Gastroesophageal sphincter (tissue), 4 donors: Measurements from ENCODE around the gene LYSMD2. TPM values are rescaled to one million over a fixed set of nuclear protein-coding genes. Genes with fewer than 3 reads are reported as not detected.

Experiments used
- ATAC-seq: fragments of 150-250 bp; one replicate; pipeline ENCODE4 v1.9.1; 2016; ENCODE audit warnings: mild to moderate bottlenecking, moderate library complexity
- H3K27ac ChIP-seq, 4 donors: fragments of 200-600 bp; sonication (generic) in 3 of 4; 1 replicate in 3 of 4; 2 replicates in 1 of 4; pipeline ENCODE4 v1.5.1; 2016 to 2019
- H3K27me3 ChIP-seq: fragments of 200-600 bp; sonication (generic); one replicate; pipeline ENCODE4 v1.5.1; 2019
- H3K36me3 ChIP-seq, 2 donors: fragments of 200-600 bp; sonication (generic); one replicate each; pipeline ENCODE4 v1.5.1; 2019; ENCODE audit warnings: control low read depth in 1 of 2
- H3K4me1 ChIP-seq, 3 donors: fragments of 200-600 bp; sonication (generic); 1 replicate in 2 of 3; 2 replicates in 1 of 3; pipeline ENCODE4 v1.5.1; 2016 to 2019; ENCODE audit warnings: control low read depth in 2 of 3
- H3K4me3 ChIP-seq, 2 donors: fragments of 200-600 bp; sonication (generic); one replicate each; pipeline ENCODE4 v1.5.1; 2019; ENCODE audit warnings: mild to moderate bottlenecking in 1 of 2, moderate library complexity in 1 of 2
- H3K9me3 ChIP-seq, 3 donors: fragments of 200-600 bp; sonication (generic); one replicate each; pipeline ENCODE4 v1.5.1; 2017 to 2019; ENCODE audit warnings: control low read depth in 2 of 3
- CTCF ChIP-seq, 4 experiments: fragments of 200-600 bp in 2 of 4; fragments of 450-650 bp in 2 of 4; sonication (generic) in 1 of 4; IDR thresholded peaks; one replicate each; pipeline ENCODE4 v1.5.1; 2017 to 2019; ENCODE audit warnings: antibody characterized with exemption in 4 of 4, mild to moderate bottlenecking in 2 of 4, moderate library complexity in 2 of 4
- EP300 ChIP-seq: sonication (generic); formaldehyde crosslinking; IDR thresholded peaks from one replicate; pipeline ENCODE4 v1.6.1; 2017; ENCODE audit warnings: antibody characterized with exemption, mild to moderate bottlenecking
- POLR2A ChIP-seq, 2 donors: fragments of 450-650 bp; IDR thresholded peaks; one replicate each; pipeline ENCODE4 v1.6.1; 2017; ENCODE audit warnings: antibody characterized with exemption in 2 of 2, mild to moderate bottlenecking in 2 of 2, moderate library complexity in 1 of 2
- POLR2AphosphoS5 ChIP-seq: sonication (generic); formaldehyde crosslinking; IDR thresholded peaks from one replicate; pipeline ENCODE4 v1.6.1; 2017; ENCODE audit warnings: antibody characterized with exemption
- WGBS, 2 donors: methylation state at CpG; one replicate each; pipeline ENCODE4 v1.1.5; 2018; ENCODE audit warnings: low coverage in 1 of 2; 5-methylcytosine and 5-hydroxymethylcytosine counted together
- total RNA-seq, 4 donors: library from RNA; depleted of rRNA; stranded (reverse); fragments of >200 nt; gene quantifications; one replicate each; pipeline ENCODE4 v1.1.0, GENCODE V29; 2016

LYSMD2 gene
- total RNA-seq, 4 donors from 2014 or later: 8.9 to 27.9 (median 14.0) TPM

DNA sequence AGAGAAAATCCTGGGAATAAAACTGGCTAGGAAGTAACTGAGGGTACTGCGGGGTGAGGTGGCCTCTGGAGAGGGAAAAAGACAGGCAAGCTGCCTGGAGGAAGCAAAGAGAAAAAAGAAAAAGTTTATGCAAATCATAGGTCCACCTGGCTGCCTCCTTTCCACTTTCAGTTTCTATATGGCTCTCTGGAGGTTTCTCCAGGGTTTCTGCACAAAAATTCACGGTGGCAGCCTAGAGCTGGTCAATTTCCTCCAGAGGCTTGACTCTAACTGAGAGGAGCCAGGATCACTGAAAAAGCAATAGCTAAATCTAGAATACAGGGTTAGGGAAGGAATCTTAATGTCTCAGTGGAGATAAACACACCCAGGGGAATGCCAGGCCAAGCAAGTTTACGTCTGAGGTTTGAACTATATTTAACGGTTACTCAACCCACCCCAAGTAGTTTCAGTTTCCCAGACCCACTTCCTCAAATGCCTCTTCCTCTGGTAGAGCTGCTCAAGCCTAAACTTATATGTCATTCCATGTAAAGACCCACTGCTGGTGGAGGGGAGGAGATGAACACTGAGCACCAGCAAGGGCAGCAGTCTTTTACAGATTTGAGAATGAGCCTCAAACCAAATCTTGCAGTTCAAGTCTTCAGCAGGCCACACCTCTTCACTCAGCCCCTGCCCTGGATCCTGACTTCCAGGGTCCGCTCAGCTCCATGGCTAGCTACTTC lies 5.7 kb downstream of the LYSMD2 start:
- no peak for TF ChIP-seq POLR2A (IDR thresholded peaks at IDR 0.05)
- TF ChIP-seq EP300: no peak
- TF ChIP-seq CTCF (IDR thresholded peaks at IDR 0.05): no peak
- peak; percentile 33 for TF ChIP-seq POLR2AphosphoS5
- Histone ChIP-seq H3K4me1 (peaks cover 3 to 49% (median 21%) of the 10 kb centered on the region in 3 donors), H3K27ac (peak overlapping the region; percentile 71 to 76 (median 74)), H3K4me3 (peak overlapping the region; percentile 22 to 26), H3K27me3 (no peaks in the 10 kb centered on the region), H3K9me3 (no peaks in the 10 kb centered on the region), H3K36me3 (no peaks in the 10 kb centered on the region)
- WGBS, 2 donors: 11 to 38% methylated on average over 4 to 5 of the region's 5 CpGs
- ATAC-seq: peak; percentile 57

DNA sequence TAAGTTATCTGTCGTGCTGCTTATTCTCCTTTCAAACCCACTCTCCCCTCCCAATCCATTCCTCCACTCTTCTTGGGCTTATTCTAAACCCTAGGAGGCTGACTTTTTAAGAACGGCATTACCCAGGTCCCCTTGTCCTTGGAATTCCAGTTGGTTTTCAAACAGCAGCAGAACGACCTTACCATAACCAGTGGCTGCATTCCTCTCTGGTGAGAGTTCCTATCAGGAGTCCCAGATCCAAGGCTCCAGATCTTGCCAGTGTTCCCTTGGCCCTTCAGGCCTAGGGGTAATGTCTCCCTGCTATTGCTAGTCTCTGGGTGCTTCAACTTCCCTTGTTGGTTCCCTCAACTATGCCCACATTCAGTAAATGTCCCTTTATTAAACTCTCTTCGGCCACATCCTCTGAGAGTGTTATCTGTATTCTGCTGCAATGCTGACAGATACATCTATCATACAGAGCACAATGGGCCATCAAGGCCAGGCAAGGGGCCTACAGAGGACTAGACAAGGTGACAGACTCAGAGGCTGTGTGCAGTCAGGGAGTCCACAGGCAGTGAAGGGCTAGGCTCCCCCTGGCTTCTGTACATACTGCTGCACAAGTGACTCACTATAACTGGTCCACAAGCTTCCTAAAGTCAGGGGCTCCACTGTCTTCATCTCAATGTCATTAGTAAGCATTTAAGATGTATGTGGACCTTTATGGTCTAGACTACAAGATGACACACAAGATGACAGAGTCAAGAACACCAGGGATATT lies 10.1 kb downstream of the LYSMD2 start:
- no peak overlapping the region for H3K4me3 ChIP-seq
- peaks cover 5 to 53% (median 18%) of the 10 kb centered on the region in 3 donors for H3K4me1 ChIP-seq
- no peaks in the 10 kb centered on the region for H3K27me3 ChIP-seq
- H3K27ac ChIP-seq: peak overlapping the region in 3 of 4 donors; percentile 5 to 35 (median 24)
- peak in 1 of 4 experiments; percentile 12 for TF ChIP-seq CTCF (IDR thresholded peaks at IDR 0.05)
- no peak for TF ChIP-seq POLR2A (IDR thresholded peaks at IDR 0.05)
- no peak for ATAC-seq
- H3K9me3 ChIP-seq: no peaks in the 10 kb centered on the region
- peaks cover 0 to 15% of the 10 kb centered on the region in 2 donors for H3K36me3 ChIP-seq
- 67 to 78% methylated on average over 4 of the region's 4 CpGs for WGBS, 2 donors

DNA sequence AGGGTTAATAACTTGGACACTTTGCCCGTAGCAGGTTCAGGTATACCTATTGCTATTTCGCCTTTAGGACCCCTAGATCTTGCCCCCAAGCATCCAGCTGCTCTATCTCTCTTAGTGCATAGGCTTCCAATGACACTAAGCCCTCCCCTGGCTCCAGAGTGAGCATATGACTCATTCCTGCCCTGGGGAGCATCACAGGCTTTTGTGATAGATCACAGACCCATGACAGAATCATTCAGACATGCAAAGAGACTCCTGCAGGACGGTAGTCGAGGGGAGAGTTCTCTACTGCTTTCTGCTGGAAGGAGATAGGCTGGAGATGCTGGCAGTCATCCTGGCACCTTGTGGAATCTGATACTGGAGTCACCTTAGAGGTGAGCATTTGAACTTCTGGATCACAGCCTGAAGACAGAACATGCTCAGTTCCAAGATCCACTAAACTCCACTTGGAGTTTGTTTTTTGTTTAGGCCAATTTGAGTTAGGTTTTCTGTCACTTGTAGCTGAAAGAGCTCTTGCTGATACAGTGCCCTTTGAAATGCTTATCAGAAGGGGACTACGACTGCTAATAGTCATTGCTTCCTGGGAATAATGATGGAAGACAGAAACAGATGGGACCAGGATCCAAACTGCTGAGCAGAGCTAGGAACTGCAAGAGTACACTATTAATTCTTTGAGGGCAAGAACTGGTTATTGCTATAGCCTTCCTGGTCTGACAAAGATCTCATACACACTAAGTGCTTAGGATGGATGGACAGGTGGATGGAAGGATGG lies 11.0 kb downstream of the LYSMD2 start:
- peaks cover 0 to 22% of the 10 kb centered on the region in 2 donors for H3K36me3 ChIP-seq
- H3K4me3 ChIP-seq: no peak overlapping the region
- no peaks in the 10 kb centered on the region for H3K27me3 ChIP-seq
- peaks cover 5 to 45% (median 13%) of the 10 kb centered on the region in 3 donors for H3K4me1 ChIP-seq
- TF ChIP-seq POLR2A (IDR thresholded peaks at IDR 0.05) (no peak), POLR2AphosphoS5 (peak; percentile 86)
- WGBS, 2 donors: 16 to 30% methylated on average over 3 of the region's 5 CpGs
- peak overlapping the region in 3 of 4 donors; percentile 5 to 35 (median 24) for H3K27ac ChIP-seq
- no peaks in the 10 kb centered on the region for H3K9me3 ChIP-seq
- ATAC-seq: peak; percentile 88

GRCh38 chr15:51724673-51725072 lies 12.8 kb downstream of the LYSMD2 start:
- Histone ChIP-seq H3K4me1 (peaks cover 5 to 43% (median 10%) of the 10 kb centered on the region in 3 donors), H3K9me3 (no peaks in the 10 kb centered on the region), H3K27me3 (no peaks in the 10 kb centered on the region), H3K27ac (peak overlapping the region in 1 of 4 donors; percentile 13), H3K36me3 (peaks cover 0 to 40% of the 10 kb centered on the region in 2 donors), H3K4me3 (no peak overlapping the region)
- no peak for ATAC-seq
- no peak for TF ChIP-seq EP300
- TF ChIP-seq POLR2A (IDR thresholded peaks at IDR 0.05): no peak
- TF ChIP-seq POLR2AphosphoS5: no peak
- no peak for TF ChIP-seq CTCF (IDR thresholded peaks at IDR 0.05)
- WGBS, 2 donors: 18% methylated on average over 1 of the region's 1 CpG; no CpG with 5 or more reads in 1 of the 2 donors

DNA sequence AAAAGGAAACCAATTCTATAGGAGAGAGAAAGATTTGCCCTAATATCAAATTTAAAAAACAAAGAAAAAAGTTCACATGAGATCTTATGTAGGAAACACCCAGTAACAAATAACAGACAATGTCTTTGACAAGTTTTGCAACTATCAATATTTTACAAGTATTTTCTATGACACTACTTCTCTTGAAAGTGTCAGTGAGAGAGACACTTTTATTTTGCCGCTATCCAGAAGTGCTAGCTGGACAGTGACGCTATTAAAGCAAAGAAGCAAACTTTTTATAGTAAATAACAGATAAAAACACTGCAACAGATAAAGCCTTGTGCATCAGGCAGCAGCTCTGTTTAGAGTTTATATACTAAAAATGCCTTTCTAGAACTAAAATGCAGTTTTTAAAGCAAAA lies 13.3 kb downstream of the LYSMD2 start:
- Histone ChIP-seq H3K36me3 (peaks cover 0 to 40% of the 10 kb centered on the region in 2 donors), H3K27me3 (no peaks in the 10 kb centered on the region), H3K4me1 (peaks cover 5 to 43% (median 10%) of the 10 kb centered on the region in 3 donors), H3K9me3 (no peaks in the 10 kb centered on the region), H3K27ac (no peak overlapping the region), H3K4me3 (no peak overlapping the region)
- no peak for ATAC-seq
- TF ChIP-seq EP300: no peak
- no peak for TF ChIP-seq POLR2A (IDR thresholded peaks at IDR 0.05)
- no peak for TF ChIP-seq POLR2AphosphoS5
- no peak for TF ChIP-seq CTCF (IDR thresholded peaks at IDR 0.05)
- 89 to 91% methylated on average over 2 of the region's 2 CpGs for WGBS, 2 donors
